Ovary (tissue), 3 donors: ENCODE data around the gene ZNF70.

Experiments
- CTCF ChIP-seq, 3 donors: fragments of 450-650 bp in 2 of 3; fragments of 200-600 bp in 1 of 3; IDR thresholded peaks; one replicate each; pipeline versions ENCODE4 v1.5.1 to v1.8.0; 2016 to 2022; ENCODE audit warnings: antibody characterized with exemption in 3 of 3, mild to moderate bottlenecking in 1 of 3
- EP300 ChIP-seq: sonication (generic); formaldehyde crosslinking; IDR thresholded peaks from one replicate; pipeline ENCODE4 v1.6.1; 2017; ENCODE audit warnings: antibody characterized with exemption
- POLR2A ChIP-seq: fragments of 450-650 bp; IDR thresholded peaks from one replicate; pipeline ENCODE4 v1.6.1; 2017; ENCODE audit warnings: antibody characterized with exemption, mild to moderate bottlenecking, moderate library complexity
- donor health status: DM: no; HTN: no; CAD: no.

GRCh38 chr22:23781511-23782183 is 30.7 kb upstream of the ZNF70 start:
- TF ChIP-seq CTCF (IDR thresholded peaks at IDR 0.05) (no peak), POLR2A (no peak), EP300 (no peak)
